Natural killer cell (primary cell): ENCODE measurements around the gene TBCE. TPM values are rescaled to one million over a fixed set of nuclear protein-coding genes. Genes with fewer than 3 reads are reported as not detected.
"Not testable (repeated sequence)": the region's sequence is repeated elsewhere in the genome, so short reads cannot be mapped to it uniquely, and the experiment has no call there.

Experiments
- ATAC-seq, 3 donors: fragments of 150-1000 bp in 2 of 3; fragments of 200-7000 bp in 1 of 3; cut with Tn5 transposase; 1 replicate in 1 of 3; 2 replicates in 2 of 3; pipeline ENCODE4 v1.10.0; 2021; ENCODE audit warnings: mild to moderate bottlenecking in 2 of 3, moderate library complexity in 2 of 3
- DNase-seq, 2 donors: peaks; one replicate each; pipeline versions ENCODE4 v3.0.0 to v3.0.0-alpha.2; 2013 to 2021; ENCODE audit warnings: mixed read lengths in 1 of 2
- H3K27ac ChIP-seq: one replicate; pipeline ENCODE4 v1.5.1; 2013; ENCODE audit warnings: mild to moderate bottlenecking, low read length
- H3K27me3 ChIP-seq: one replicate; pipeline ENCODE4 v1.6.1; 2013; ENCODE audit warnings: low read length; ENCODE audit not compliant: control insufficient read depth, insufficient read depth
- H3K36me3 ChIP-seq: one replicate; pipeline ENCODE4 v1.6.1; 2013; ENCODE audit warnings: low read length; ENCODE audit not compliant: control insufficient read depth, insufficient read depth
- H3K4me1 ChIP-seq: one replicate; pipeline ENCODE4 v1.6.1; 2013; ENCODE audit warnings: low read length; ENCODE audit not compliant: control insufficient read depth, insufficient read depth
- H3K4me3 ChIP-seq: one replicate; pipeline ENCODE4 v1.5.1; 2013; ENCODE audit warnings: low read length
- H3K9me3 ChIP-seq: one replicate; pipeline ENCODE4 v1.6.1; 2013; ENCODE audit warnings: low read length; ENCODE audit not compliant: control insufficient read depth, insufficient read depth
- H3K27ac Mint-ChIP-seq, 2 donors: one replicate each; pipeline ENCODE4 v1.8.0; 2022; ENCODE audit warnings: mild to moderate bottlenecking in 2 of 2, mixed read lengths in 2 of 2, moderate library complexity in 1 of 2
- H3K27me3 Mint-ChIP-seq, 2 donors: one replicate each; pipeline ENCODE4 v1.8.0; 2022; ENCODE audit warnings: low read depth in 2 of 2, mixed read lengths in 2 of 2
- H3K36me3 Mint-ChIP-seq: one replicate; pipeline ENCODE4 v1.8.0; 2022; ENCODE audit warnings: mixed read lengths
- H3K4me1 Mint-ChIP-seq, 2 donors: one replicate each; pipeline ENCODE4 v1.8.0; 2022; ENCODE audit warnings: mixed read lengths in 2 of 2
- H3K4me3 Mint-ChIP-seq: one replicate; pipeline ENCODE4 v1.8.0; 2022; ENCODE audit warnings: mild to moderate bottlenecking, moderate library complexity, mixed read lengths
- H3K9me3 Mint-ChIP-seq, 2 donors: one replicate each; pipeline ENCODE4 v1.8.0; 2022; ENCODE audit warnings: mixed read lengths in 2 of 2
- WGBS: methylation state at CpG from one replicate; pipeline ENCODE4 v1.1.7; 2013; ENCODE audit warnings: missing lambda C conversion rate; ENCODE audit not compliant: insufficient coverage; 5-methylcytosine and 5-hydroxymethylcytosine counted together
- intact Hi-C: fragments of 100-400 bp; cut with micrococcal nuclease; formaldehyde crosslinking; loops from one replicate; pipeline ENCODE4 v1.14.2; 2022
- total RNA-seq, 4 donors: library from RNA; stranded (reverse); fragments of 120-200 nt in 1 of 4; gene quantifications; one replicate each; pipeline versions ENCODE4 v1.2.3 to v1.2.4, GENCODE V29; 2013 to 2022
- TF ChIP-seq, protein P1 (sequence below): fragments of 200-600 bp; IDR thresholded peaks from one replicate; pipeline ENCODE4 v1.8.0; 2022; ENCODE audit warnings: antibody characterized with exemption

TBCE gene
- total RNA-seq, 3 donors from 2014 or later (not counting 1 experiment from before 2014, with no cell fraction given): 24.1 to 25.2 (median 25.0) TPM

DNA sequence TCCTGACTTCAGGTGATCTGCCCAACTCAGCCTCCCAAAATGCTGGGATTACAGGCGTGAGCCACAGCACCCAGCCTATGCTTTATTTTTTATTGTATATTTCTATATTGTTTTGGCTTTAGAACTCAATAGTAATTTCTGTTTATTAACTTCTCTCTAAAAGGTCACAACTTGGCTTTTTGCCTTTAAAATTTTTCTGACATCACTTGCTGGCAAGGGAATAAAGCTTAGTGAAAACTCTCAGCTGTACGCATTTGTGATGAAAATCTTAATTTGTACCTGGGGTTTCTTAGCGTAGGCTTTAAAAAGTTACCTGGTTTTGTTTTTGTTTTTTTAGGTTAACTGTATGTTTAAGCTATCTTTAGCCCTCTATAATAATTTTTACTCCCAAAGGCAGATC, 100.8 kb downstream of the TBCE start:
- Mint-ChIP-seq H3K9me3 (no peaks in the 10 kb centered on the region), H3K27ac (no peak overlapping the region), H3K27me3 (no peaks in the 10 kb centered on the region), H3K4me1 (peaks cover 0 to 4% of the 10 kb centered on the region in 2 donors), H3K4me3 (no peak overlapping the region), H3K36me3 (no peaks in the 10 kb centered on the region)
- no peaks in the 10 kb centered on the region for H3K36me3 ChIP-seq
- intact Hi-C loops: no loop called here
- no peak overlapping the region for H3K4me3 ChIP-seq
- no peaks in the 10 kb centered on the region for H3K9me3 ChIP-seq
- DNase-seq: no peak
- no peaks in the 10 kb centered on the region for H3K4me1 ChIP-seq
- ATAC-seq: no peak
- 100% methylated on average over 1 of the region's 3 CpGs for WGBS
- H3K27me3 ChIP-seq: no peaks in the 10 kb centered on the region
- no peak overlapping the region for H3K27ac ChIP-seq
- TF ChIP-seq, protein P1, sequence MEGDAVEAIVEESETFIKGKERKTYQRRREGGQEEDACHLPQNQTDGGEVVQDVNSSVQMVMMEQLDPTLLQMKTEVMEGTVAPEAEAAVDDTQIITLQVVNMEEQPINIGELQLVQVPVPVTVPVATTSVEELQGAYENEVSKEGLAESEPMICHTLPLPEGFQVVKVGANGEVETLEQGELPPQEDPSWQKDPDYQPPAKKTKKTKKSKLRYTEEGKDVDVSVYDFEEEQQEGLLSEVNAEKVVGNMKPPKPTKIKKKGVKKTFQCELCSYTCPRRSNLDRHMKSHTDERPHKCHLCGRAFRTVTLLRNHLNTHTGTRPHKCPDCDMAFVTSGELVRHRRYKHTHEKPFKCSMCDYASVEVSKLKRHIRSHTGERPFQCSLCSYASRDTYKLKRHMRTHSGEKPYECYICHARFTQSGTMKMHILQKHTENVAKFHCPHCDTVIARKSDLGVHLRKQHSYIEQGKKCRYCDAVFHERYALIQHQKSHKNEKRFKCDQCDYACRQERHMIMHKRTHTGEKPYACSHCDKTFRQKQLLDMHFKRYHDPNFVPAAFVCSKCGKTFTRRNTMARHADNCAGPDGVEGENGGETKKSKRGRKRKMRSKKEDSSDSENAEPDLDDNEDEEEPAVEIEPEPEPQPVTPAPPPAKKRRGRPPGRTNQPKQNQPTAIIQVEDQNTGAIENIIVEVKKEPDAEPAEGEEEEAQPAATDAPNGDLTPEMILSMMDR: no peak

DNA sequence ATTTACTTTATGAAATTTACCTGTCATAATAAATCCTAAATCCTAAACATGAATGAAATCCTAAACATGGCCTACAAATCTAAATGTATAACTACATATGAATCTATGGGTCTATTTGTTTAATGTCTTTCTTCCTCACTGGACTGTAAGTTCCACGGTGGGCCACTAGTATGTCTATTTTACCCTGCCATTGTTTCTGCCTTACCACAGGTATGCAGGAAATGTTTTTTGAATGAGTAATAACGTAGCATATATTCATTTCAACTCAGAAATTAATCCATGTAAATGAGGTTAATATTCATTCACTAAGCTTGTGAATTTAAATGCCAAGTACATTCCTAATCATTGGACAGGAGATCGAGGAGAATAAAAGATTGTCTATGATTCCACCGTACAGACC, 101.7 kb downstream of the TBCE start:
- Histone ChIP-seq H3K27me3 (no peaks in the 10 kb centered on the region), H3K36me3 (no peaks in the 10 kb centered on the region), H3K9me3 (no peaks in the 10 kb centered on the region), H3K4me1 (no peaks in the 10 kb centered on the region), H3K27ac (no peak overlapping the region), H3K4me3 (no peak overlapping the region)
- intact Hi-C loops: no loop called here
- H3K27me3 Mint-ChIP-seq: no peaks in the 10 kb centered on the region
- 100% methylated on average over 2 of the region's 4 CpGs for WGBS
- no peaks in the 10 kb centered on the region for H3K36me3 Mint-ChIP-seq
- no peak overlapping the region for H3K27ac Mint-ChIP-seq
- peaks cover 0 to 4% of the 10 kb centered on the region in 2 donors for H3K4me1 Mint-ChIP-seq
- no peak for DNase-seq
- no peak overlapping the region for H3K4me3 Mint-ChIP-seq
- ATAC-seq: no peak
- no peaks in the 10 kb centered on the region for H3K9me3 Mint-ChIP-seq
- TF ChIP-seq, protein P1: no peak

DNA sequence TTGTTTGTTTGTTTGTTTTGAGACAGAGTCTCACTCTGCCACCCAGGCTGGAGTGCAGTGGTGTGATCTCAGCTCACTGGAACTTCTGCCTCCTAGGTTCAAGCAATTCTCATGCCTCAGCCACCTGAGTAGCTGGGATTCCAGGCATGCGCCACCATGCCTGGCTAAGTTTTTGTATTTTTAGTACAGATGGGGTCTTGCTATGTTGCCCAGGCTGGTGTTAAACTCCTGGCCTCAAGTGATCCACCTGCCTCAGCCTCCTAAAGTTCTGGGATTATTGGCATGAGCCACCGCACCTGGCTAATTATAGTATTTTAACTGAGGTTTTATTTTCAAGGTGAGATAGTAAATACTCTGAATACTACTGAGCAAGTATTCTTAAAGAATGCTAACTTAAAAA, 102.7 kb downstream of the TBCE start:
- ATAC-seq, H3K4me1 Mint-ChIP-seq, H3K27ac Mint-ChIP-seq, H3K9me3 ChIP-seq, H3K4me1 ChIP-seq, H3K4me3 ChIP-seq, intact Hi-C loops, H3K27ac ChIP-seq, DNase-seq, H3K36me3 Mint-ChIP-seq, H3K9me3 Mint-ChIP-seq, H3K27me3 ChIP-seq, H3K36me3 ChIP-seq, H3K27me3 Mint-ChIP-seq, H3K4me3 Mint-ChIP-seq: not testable (repeated sequence)
- 100% methylated on average over 2 of the region's 2 CpGs for WGBS

DNA sequence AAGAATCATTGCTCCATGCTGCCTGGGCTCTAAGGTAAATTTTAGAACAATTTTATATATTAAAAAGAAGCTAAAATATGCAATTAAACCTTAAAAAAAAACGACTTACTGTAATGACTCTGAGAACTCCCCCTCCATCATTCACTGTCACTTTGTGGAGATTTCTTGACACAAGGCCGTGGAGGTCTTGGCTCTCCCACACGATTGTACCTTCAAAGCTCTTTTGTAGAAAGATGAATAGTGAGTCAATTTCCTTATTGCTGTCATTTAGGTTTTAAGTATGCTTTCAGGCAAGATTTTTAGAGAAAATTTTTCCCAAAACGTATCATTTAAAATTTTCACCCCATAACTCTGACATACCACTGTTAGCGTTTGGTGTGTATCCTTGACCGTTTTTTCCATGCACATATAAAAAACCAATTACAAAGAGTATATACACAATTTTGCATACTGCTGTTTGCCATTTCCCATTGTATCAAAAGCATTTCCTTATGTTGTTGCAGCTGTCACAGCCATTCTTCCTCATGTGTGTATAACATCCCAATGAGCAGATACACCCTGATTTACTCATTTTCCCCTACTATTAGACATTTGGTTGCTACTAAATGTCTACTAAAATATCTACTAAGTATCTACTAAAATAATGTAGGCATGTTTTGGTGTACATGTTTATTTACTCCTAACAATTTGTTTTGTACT, 103.7 kb downstream of the TBCE start:
- TF ChIP-seq, protein P1: no peak
- Histone ChIP-seq H3K4me3 (no peak overlapping the region), H3K4me1 (no peaks in the 10 kb centered on the region), H3K27me3 (no peaks in the 10 kb centered on the region), H3K36me3 (no peaks in the 10 kb centered on the region), H3K9me3 (no peaks in the 10 kb centered on the region), H3K27ac (no peak overlapping the region)
- ATAC-seq: no peak
- Mint-ChIP-seq H3K27me3 (no peaks in the 10 kb centered on the region), H3K36me3 (no peaks in the 10 kb centered on the region), H3K4me1 (no peaks in the 10 kb centered on the region), H3K9me3 (no peaks in the 10 kb centered on the region), H3K4me3 (no peak overlapping the region), H3K27ac (no peak overlapping the region)
- DNase-seq: no peak
- 97% methylated on average over 5 of the region's 6 CpGs for WGBS
- intact Hi-C loops: no loop called here
